Memory B cell (primary cell): ENCODE data around the gene RNU1-1.
"Not testable (repeated sequence)": the region's sequence is repeated elsewhere in the genome, so short reads cannot be mapped to it uniquely, and the experiment has no call there.

ENCODE experiments used
- ATAC-seq: fragments of 150-1000 bp; cut with Tn5 transposase; 2 replicates; pipeline ENCODE4 v1.10.0; 2021; ENCODE audit warnings: low read depth, mild to moderate bottlenecking, moderate library complexity
- DNase-seq, 2 donors: peaks; one replicate each; pipeline ENCODE4 v3.0.0; 2022; ENCODE audit warnings: low spot score in 2 of 2
- H3K27ac Mint-ChIP-seq: one replicate; pipeline ENCODE4 v1.8.0; 2022; ENCODE audit warnings: mild to moderate bottlenecking, moderate library complexity, mixed read lengths
- H3K27me3 Mint-ChIP-seq: one replicate; pipeline ENCODE4 v1.8.0; 2022; ENCODE audit warnings: mixed read lengths
- H3K36me3 Mint-ChIP-seq: one replicate; pipeline ENCODE4 v1.8.0; 2022; ENCODE audit warnings: mild to moderate bottlenecking, mixed read lengths
- H3K4me1 Mint-ChIP-seq: one replicate; pipeline ENCODE4 v1.8.0; 2022; ENCODE audit warnings: mixed read lengths
- H3K4me3 Mint-ChIP-seq: one replicate; pipeline ENCODE4 v1.8.0; 2022; ENCODE audit warnings: mild to moderate bottlenecking, moderate library complexity, mixed read lengths
- H3K9me3 Mint-ChIP-seq: one replicate; pipeline ENCODE4 v1.8.0; 2022; ENCODE audit warnings: mixed read lengths

Gene RNU1-1

GRCh38 chr1:16492937-16493336 is 21.1 kb downstream of the RNU1-1 start:
- not testable (repeated sequence) for H3K4me1 Mint-ChIP-seq, DNase-seq, H3K4me3 Mint-ChIP-seq, H3K27ac Mint-ChIP-seq, H3K36me3 Mint-ChIP-seq, ATAC-seq, H3K9me3 Mint-ChIP-seq, H3K27me3 Mint-ChIP-seq

GRCh38 chr1:16491056-16491675 is 22.9 kb downstream of the RNU1-1 start:
- no peak overlapping the region for H3K4me3 Mint-ChIP-seq
- H3K4me1 Mint-ChIP-seq, result peaks cover 3% of the 10 kb centered on the region
- H3K27ac Mint-ChIP-seq, result peak overlapping the region; percentile 24
- H3K36me3 Mint-ChIP-seq, result peaks cover 4% of the 10 kb centered on the region
- ATAC-seq (no peak), DNase-seq (no peak)
- H3K9me3 Mint-ChIP-seq, result no peaks in the 10 kb centered on the region
- H3K27me3 Mint-ChIP-seq, result no peaks in the 10 kb centered on the region

- H3K4me1 Mint-ChIP-seq, H3K27ac Mint-ChIP-seq, H3K36me3 Mint-ChIP-seq, H3K27me3 Mint-ChIP-seq, H3K9me3 Mint-ChIP-seq, DNase-seq, H3K4me3 Mint-ChIP-seq, ATAC-seq: not testable (repeated sequence)
These were observed 24.7 kb downstream of the RNU1-1 start for GRCh38 chr1:16489195-16489880.

- ATAC-seq, H3K4me1 Mint-ChIP-seq, DNase-seq, H3K4me3 Mint-ChIP-seq, H3K27me3 Mint-ChIP-seq, H3K9me3 Mint-ChIP-seq, H3K27ac Mint-ChIP-seq: not testable (repeated sequence)
- peaks cover 15% of the 10 kb centered on the region for H3K36me3 Mint-ChIP-seq
These were observed 27.1 kb downstream of the RNU1-1 start for GRCh38 chr1:16487011-16487410.

- H3K4me1 Mint-ChIP-seq, ATAC-seq, H3K9me3 Mint-ChIP-seq, H3K27me3 Mint-ChIP-seq, DNase-seq, H3K27ac Mint-ChIP-seq, H3K4me3 Mint-ChIP-seq: not testable (repeated sequence)
- peaks cover 16% of the 10 kb centered on the region for H3K36me3 Mint-ChIP-seq
These were observed 27.8 kb downstream of the RNU1-1 start for GRCh38 chr1:16486316-16486715.

GRCh38 chr1:16484931-16485330 is 29.2 kb downstream of the RNU1-1 start:
- Mint-ChIP-seq H3K27me3 (no peaks in the 10 kb centered on the region), H3K4me3 (no peak overlapping the region), H3K36me3 (peaks cover 19% of the 10 kb centered on the region), H3K27ac (no peak overlapping the region), H3K4me1 (no peaks in the 10 kb centered on the region), H3K9me3 (no peaks in the 10 kb centered on the region)
- ATAC-seq, result no peak
- no peak for DNase-seq

- ATAC-seq (no peak), DNase-seq (no peak)
- no peak overlapping the region for H3K27ac Mint-ChIP-seq
- no peaks in the 10 kb centered on the region for H3K4me1 Mint-ChIP-seq
- no peak overlapping the region for H3K4me3 Mint-ChIP-seq
- no peaks in the 10 kb centered on the region for H3K9me3 Mint-ChIP-seq
- no peaks in the 10 kb centered on the region for H3K27me3 Mint-ChIP-seq
- H3K36me3 Mint-ChIP-seq, result peaks cover 19% of the 10 kb centered on the region
These were observed 29.6 kb downstream of the RNU1-1 start for GRCh38 chr1:16484501-16484835.

GRCh38 chr1:16483639-16484500 is 30.2 kb downstream of the RNU1-1 start:
- H3K36me3 Mint-ChIP-seq, result peaks cover 19% of the 10 kb centered on the region
- H3K4me3 Mint-ChIP-seq, ATAC-seq, H3K4me1 Mint-ChIP-seq, H3K27ac Mint-ChIP-seq, H3K27me3 Mint-ChIP-seq, H3K9me3 Mint-ChIP-seq, DNase-seq: not testable (repeated sequence)

- H3K27ac Mint-ChIP-seq, ATAC-seq, H3K27me3 Mint-ChIP-seq, H3K9me3 Mint-ChIP-seq, DNase-seq, H3K4me1 Mint-ChIP-seq, H3K4me3 Mint-ChIP-seq: not testable (repeated sequence)
- peaks cover 22% of the 10 kb centered on the region for H3K36me3 Mint-ChIP-seq
These were observed 30.9 kb downstream of the RNU1-1 start for GRCh38 chr1:16483146-16483545.

- Mint-ChIP-seq H3K27ac (no peak overlapping the region), H3K4me1 (no peaks in the 10 kb centered on the region), H3K4me3 (no peak overlapping the region), H3K27me3 (no peaks in the 10 kb centered on the region), H3K36me3 (peaks cover 26% of the 10 kb centered on the region), H3K9me3 (no peaks in the 10 kb centered on the region)
- ATAC-seq (no peak), DNase-seq (no peak)
These were observed 36.0 kb downstream of the RNU1-1 start for GRCh38 chr1:16478091-16478490.

- DNase-seq, result not testable (repeated sequence)
These were observed 38.0 kb downstream of the RNU1-1 start for GRCh38 chr1:16475771-16476770.

GRCh38 chr1:16474891-16475290 is 39.2 kb downstream of the RNU1-1 start:
- not testable (repeated sequence) for H3K4me3 Mint-ChIP-seq, DNase-seq, H3K9me3 Mint-ChIP-seq, H3K4me1 Mint-ChIP-seq, H3K27me3 Mint-ChIP-seq, ATAC-seq, H3K27ac Mint-ChIP-seq
- peaks cover 25% of the 10 kb centered on the region for H3K36me3 Mint-ChIP-seq

More at GRCh38 chr1:16475771-16476770, 38.0 kb downstream of the RNU1-1 start:
- peaks cover 29% of the 10 kb centered on the region for H3K36me3 Mint-ChIP-seq
- ATAC-seq, H3K4me1 Mint-ChIP-seq, H3K4me3 Mint-ChIP-seq, H3K27me3 Mint-ChIP-seq, H3K9me3 Mint-ChIP-seq, H3K27ac Mint-ChIP-seq: not testable (repeated sequence)

GRCh38 chr1:16474166-16474800 is 39.8 kb downstream of the RNU1-1 start:
- Mint-ChIP-seq H3K4me1 (no peaks in the 10 kb centered on the region), H3K36me3 (peaks cover 27% of the 10 kb centered on the region), H3K4me3 (no peak overlapping the region), H3K27me3 (no peaks in the 10 kb centered on the region), H3K9me3 (no peaks in the 10 kb centered on the region), H3K27ac (no peak overlapping the region)
- DNase-seq, result no peak
- no peak for ATAC-seq
